Stimulated activated CD8-positive, alpha-beta memory T cell treated with anti-CD3 and anti-CD28 coated beads, Interleukin-4, amount 100 ng/mL, for 4 hours (primary cell): Measurements from ENCODE around the gene ARSH.
"Not testable (repeated sequence)": the region's sequence is repeated elsewhere in the genome, so short reads cannot be mapped to it uniquely, and the experiment has no call there.

Source experiments
- DNase-seq, 2 donors: peaks; one replicate each; pipeline ENCODE4 v3.0.0-alpha.2; 2020; ENCODE audit warnings: low read depth in 2 of 2, low spot score in 1 of 2

Gene ARSH

DNA sequence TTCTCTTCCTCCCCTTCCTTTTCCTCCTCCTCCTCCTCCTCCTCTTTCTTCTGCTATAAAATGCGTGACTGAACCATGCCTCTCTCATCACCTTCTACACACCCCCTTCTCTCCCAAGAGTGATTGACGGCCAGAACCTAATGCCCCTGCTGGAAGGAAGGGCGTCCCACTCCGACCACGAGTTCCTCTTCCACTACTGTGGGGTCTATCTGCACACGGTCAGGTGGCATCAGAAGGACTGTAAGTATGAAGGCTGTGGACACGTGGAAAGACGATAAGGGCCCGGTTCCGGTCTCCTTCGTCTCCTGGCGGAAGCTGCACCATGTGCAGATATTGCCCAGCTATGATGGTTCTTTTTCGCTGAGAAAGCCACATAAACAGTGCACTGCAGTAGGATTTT is 22.8 kb downstream of the ARSH start:
- no peak for DNase-seq

DNA sequence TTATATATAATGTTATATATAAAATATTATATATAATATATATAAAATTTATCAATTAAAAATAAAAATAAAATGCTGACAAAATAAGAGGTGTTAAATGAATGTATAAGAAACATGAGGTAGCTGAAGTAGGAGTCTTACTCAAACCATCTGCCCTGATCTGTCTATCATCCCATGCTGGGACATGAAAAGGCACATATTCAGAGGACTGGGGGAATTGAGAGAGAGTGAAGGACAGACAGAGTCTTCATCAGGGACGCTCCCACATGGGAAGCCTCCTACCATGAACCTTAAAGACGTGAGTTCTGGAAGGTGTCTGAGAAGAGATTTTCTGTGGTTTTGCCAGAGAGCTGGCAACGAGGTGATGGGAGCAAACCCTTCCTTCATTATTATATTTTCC is 30.9 kb downstream of the ARSH start:
- no peak for DNase-seq

DNA sequence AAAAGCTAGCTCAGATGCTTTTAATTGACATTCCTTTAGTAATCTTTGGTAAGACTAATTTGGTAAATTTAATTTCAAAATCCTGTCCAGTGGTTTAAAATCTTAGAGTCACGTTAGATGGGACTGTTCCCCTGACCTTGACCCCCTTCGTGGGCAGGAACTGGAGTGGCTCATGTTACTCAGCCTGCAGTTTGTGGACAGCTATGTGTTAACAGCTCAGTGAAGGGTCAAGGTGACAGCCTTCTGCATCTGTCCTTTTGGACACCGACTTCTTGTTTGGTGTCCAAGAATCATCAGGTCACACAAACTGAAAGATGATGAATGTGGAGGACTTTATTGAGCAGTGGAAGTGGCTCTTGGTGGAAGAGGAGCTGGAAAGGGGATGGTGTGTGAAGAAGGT is 37.9 kb downstream of the ARSH start:
- DNase-seq: no peak

DNA sequence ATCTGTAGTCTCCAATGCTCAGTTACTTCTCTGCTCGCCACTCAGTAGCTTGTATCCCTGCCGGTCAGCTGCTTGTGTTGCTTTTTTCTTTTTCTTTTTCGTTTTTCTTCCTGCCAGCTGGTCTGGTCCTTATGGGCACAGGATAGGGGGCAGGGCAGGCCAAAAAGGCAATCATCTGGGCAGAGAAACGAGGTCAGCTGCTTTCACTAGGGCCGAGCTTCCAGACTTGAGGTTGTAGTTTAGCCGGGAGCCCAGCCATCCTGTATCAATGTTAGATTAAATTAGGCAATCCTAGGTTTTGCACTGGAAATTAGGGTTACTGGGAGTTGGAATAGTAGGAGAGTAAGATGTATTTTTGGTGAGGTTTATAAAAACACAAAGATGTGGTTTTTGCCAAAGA is 38.3 kb downstream of the ARSH start:
- no peak for DNase-seq

DNA sequence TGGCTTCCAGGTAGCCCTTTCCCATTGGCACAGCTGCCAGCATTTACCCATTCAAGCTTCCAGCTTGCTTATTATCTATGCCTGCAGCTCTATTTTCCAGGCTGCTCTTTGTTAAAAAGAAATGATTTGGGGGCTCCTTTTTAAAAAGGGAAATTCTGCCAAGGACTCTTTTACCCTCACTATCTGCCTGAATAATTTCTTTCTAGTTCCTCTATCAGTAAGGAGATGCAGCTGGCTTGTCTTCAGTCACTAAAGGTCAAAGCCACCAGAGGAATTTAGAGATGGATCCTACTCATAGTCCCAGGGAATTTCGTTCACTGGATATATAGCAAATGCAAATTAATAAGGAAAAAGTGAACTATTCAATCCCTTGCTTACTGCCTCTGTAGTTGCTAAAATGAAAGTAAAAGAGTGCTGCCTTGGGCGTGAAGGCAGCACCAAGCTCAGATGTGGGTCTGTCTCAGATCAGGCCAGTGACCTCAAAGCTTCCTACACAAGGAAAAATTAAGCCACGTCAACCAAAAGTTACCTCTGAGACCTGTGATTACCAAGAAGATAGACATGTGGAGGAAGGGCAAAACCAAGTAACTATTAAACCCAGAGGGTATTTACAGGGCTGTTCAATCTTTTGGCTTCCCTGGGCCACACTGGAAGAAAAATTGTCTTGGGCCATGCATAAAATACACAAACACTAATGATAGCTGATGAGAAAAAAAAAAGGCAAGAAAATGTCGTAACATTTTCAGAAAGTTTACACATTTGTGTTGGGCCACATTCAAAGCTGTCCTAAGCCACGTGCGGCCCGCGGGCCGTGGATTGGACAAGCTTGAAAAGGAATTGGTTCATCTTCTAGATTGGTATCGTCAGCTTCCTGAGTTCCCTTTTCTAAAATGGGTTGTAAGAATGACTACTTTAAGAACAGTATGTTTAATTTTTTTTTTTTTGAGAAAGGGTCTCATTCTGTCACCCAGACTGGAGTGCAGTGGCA is 40.2 kb downstream of the ARSH start:
- DNase-seq: no peak

DNA sequence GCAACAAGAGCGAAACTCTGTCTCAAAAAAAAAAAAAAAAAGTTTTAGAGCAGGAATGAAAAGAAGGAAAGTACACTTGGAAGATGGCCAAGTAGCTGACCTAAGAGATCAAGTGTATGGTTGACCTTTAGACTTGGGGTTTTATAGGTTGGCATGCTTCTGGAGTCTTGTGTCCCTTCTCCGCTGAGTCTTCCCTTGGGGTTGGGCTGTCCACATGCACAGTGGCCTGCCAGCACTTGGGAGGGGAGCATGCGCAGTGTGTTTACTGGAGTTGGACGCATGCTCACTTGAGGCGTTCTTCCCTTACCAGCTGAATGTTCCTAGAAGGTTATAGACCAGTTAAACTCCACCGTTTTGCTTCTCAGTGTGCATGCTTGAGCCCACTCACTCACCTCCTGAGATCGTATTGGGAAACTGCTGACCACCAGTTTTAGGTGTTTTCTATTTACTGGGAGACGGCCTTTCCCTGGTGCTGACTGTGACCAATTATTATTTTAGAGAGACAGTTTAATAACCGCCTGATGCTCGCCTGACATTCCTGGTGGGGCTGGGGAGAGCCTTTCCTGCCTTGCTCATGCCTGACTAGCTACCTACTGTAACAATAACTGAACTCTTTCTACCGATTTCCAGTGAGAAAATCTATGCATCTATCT is 44.3 kb downstream of the ARSH start:
- not testable (repeated sequence) for DNase-seq

DNA sequence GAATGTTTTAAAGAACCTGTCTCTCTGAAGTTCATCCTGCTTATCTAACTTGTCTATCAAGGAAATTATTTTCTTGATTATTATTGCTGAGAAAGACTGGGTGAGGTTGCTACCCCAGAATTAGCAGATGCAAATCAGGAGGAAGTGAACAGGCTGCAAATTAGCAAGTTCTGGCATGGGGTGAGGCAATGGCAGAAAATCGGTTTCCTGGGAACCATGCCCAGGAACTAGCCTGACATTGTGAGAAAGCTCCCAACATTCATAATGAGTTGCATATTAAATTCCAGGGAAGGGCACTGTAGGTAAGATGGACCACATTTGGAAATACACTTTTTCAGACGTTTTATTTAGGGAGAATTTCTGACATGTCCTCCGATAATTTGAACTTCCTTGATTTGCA is 46.5 kb downstream of the ARSH start:
- no peak for DNase-seq

DNA sequence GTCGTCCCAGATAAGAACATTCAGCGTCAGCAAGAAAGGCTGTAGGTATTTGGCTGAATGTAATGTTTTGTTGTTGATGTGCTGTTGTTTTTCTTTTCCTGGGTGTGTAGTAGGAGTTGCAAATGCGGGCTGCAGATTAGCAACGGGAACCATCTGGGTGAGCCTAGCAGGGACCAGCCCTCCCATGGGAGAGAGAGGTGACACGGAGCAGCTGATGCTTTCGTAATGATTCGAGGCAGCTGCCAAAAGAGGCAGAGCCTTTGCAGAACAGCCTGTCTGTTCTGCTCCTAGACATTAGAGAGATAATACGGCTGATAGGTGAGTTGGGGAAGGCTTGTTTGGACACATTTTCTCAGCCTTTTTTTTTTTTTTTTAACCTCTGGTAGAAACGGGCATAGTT is 60.2 kb downstream of the ARSH start:
- DNase-seq: no peak

DNA sequence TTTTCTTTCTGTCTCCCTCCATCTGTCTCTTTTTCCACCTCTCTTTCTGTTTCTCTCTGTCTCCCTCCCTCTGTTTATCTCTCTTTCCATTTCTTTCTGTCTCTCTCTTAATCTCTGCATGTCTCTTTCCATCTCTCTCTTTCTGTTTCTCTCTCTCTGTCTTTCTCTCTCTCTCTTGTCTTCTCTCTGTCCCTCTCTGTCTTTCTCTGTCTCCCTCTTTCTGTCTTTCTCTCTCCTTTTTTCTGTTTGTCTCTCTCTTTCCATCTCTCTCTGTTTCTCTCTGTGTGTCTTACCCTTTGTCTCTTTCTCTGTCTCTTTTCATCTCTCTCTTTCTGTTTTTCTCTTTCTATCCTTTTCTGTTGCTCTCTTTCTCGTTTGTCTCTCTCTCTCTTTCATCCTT is 69.6 kb downstream of the ARSH start:
- no peak for DNase-seq

DNA sequence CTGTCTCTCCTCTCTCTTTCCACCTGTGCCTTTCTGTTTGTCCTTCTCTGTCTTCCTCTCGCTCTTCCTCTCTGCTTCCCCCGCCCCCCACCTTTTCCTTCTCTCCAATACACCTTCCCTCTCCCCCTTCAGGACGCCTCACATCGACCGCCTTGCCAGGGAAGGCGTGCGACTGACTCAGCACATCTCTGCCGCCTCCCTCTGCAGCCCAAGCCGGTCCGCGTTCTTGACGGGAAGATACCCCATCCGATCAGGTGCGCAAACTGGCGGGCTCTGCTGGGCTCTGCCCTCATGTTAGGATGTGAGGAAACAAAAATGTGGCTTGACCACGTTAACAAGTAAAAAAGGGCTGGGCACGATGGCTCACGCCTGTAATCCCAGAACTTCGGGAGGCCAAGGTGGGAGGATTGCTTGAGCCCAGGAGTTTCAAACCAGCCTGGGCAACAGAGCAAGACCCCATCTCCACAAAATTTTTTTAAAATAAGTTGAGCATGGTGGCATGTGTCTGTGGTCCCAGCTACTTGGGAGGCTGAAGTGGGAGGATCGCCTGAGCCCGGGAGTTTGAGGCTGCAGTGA is 70.2 kb downstream of the ARSH start:
- no peak for DNase-seq
